ENCODE results near the gene UGT1A5.

Gene UGT1A5

GRCh38 chr2:233789554-233789953 is 76.8 kb downstream of the UGT1A5 start:
- no peak for DNase-seq

- DNase-seq, result no peak
Observed at GRCh38 chr2:233791151-233791882, 78.6 kb downstream of the UGT1A5 start.

GRCh38 chr2:233791883-233792329 is 79.2 kb downstream of the UGT1A5 start:
- DNase-seq, result no peak

- DNase-seq, result no peak
Observed at GRCh38 chr2:233792720-233793119, 80.0 kb downstream of the UGT1A5 start.

- DNase-seq, result no peak
Observed at GRCh38 chr2:233793465-233794127, 80.9 kb downstream of the UGT1A5 start.

- no peak for DNase-seq
Observed at GRCh38 chr2:233794128-233794658, 81.5 kb downstream of the UGT1A5 start.

GRCh38 chr2:233795735-233796171 is 83.0 kb downstream of the UGT1A5 start:
- no peak for DNase-seq

GRCh38 chr2:233796254-233796653 is 83.5 kb downstream of the UGT1A5 start:
- no peak for DNase-seq

- no peak for DNase-seq
Observed at GRCh38 chr2:233798335-233799086, 85.8 kb downstream of the UGT1A5 start.

GRCh38 chr2:233799087-233799665 is 86.5 kb downstream of the UGT1A5 start:
- DNase-seq, result no peak

GRCh38 chr2:233799716-233800115 is 87.0 kb downstream of the UGT1A5 start:
- no peak for DNase-seq

GRCh38 chr2:233800208-233800607 is 87.5 kb downstream of the UGT1A5 start:
- DNase-seq, result no peak

- no peak for DNase-seq
Observed at GRCh38 chr2:233801357-233802131, 88.8 kb downstream of the UGT1A5 start.

- no peak for DNase-seq
Observed at GRCh38 chr2:233802132-233802815, 89.6 kb downstream of the UGT1A5 start.

GRCh38 chr2:233803292-233803911 is 90.7 kb downstream of the UGT1A5 start:
- DNase-seq, result no peak

- DNase-seq, result no peak
Observed at GRCh38 chr2:233803994-233804393, 91.3 kb downstream of the UGT1A5 start.

- DNase-seq, result no peak
Observed at GRCh38 chr2:233807215-233807865, 94.6 kb downstream of the UGT1A5 start.

GRCh38 chr2:233807966-233808935 is 95.5 kb downstream of the UGT1A5 start:
- no peak for DNase-seq

- DNase-seq, result no peak
Observed at GRCh38 chr2:233810385-233810784, 97.7 kb downstream of the UGT1A5 start.

All from activated gamma-delta T cell (primary cell).